GM23338 (cell line): ENCODE results near the gene POGZ. TPM values are rescaled to one million over a fixed set of nuclear protein-coding genes. Genes with fewer than 3 reads are reported as not detected.

Experiments
- ATAC-seq: fragments of 200-7000 bp; cut with Tn5 transposase; 3 replicates; pipeline ENCODE4 v1.9.1; 2020
- DNase-seq: peaks from one replicate; pipeline ENCODE4 v3.0.0-alpha.2; 2015; ENCODE audit warnings: low spot score
- H2AFZ ChIP-seq: fragments of 200-600 bp; sonication (generic); 2 replicates; pipeline ENCODE4 v1.8.0; 2016; ENCODE audit warnings: antibody characterized with exemption, mild to moderate bottlenecking, moderate library complexity
- H3F3A ChIP-seq: fragments of 200-600 bp; sonication (generic); replicated peaks from 2 replicates; pipeline ENCODE4 v1.8.0; 2017; ENCODE audit warnings: antibody characterized with exemption, mixed run types, low read depth
- H3K27ac ChIP-seq: fragments of 200-600 bp; sonication (generic); 2 replicates; pipeline ENCODE4 v1.6.1; 2016; ENCODE audit warnings: low read depth
- H3K27me3 ChIP-seq: fragments of 200-600 bp; sonication (generic); 2 replicates; pipeline ENCODE4 v1.8.0; 2016; ENCODE audit warnings: mild to moderate bottlenecking, mixed run types, moderate library complexity; ENCODE audit not compliant: insufficient read depth
- H3K36me3 ChIP-seq: fragments of 200-600 bp; sonication (generic); 2 replicates; pipeline ENCODE4 v1.8.0; 2016; ENCODE audit warnings: mild to moderate bottlenecking; ENCODE audit not compliant: insufficient read depth
- H3K4me1 ChIP-seq: fragments of 200-600 bp; sonication (generic); 2 replicates; pipeline ENCODE4 v1.8.0; 2016; ENCODE audit warnings: mild to moderate bottlenecking, moderate library complexity; ENCODE audit not compliant: insufficient read depth
- H3K4me2 ChIP-seq: fragments of 200-600 bp; sonication (generic); 2 replicates; pipeline ENCODE4 v1.7.1; 2017; ENCODE audit warnings: mixed run types
- H3K4me3 ChIP-seq: fragments of 200-600 bp; sonication (generic); 2 replicates; pipeline ENCODE4 v1.6.1; 2016; ENCODE audit warnings: mixed run types
- H3K79me2 ChIP-seq: fragments of 200-600 bp; sonication (generic); replicated peaks from 2 replicates; pipeline ENCODE4 v1.8.0; 2017; ENCODE audit warnings: mild to moderate bottlenecking; ENCODE audit not compliant: insufficient read depth
- H3K9me2 ChIP-seq: fragments of 200-600 bp; sonication (generic); 2 replicates; pipeline ENCODE4 v1.8.0; 2017; ENCODE audit not compliant: insufficient read depth
- H4K20me1 ChIP-seq: fragments of 200-600 bp; sonication (generic); replicated peaks from 2 replicates; pipeline ENCODE4 v1.8.0; 2017; ENCODE audit warnings: mild to moderate bottlenecking; ENCODE audit not compliant: insufficient read depth
- H3K27ac Mint-ChIP-seq: 2 replicates; pipeline ENCODE4 v1.8.0; 2020; ENCODE audit warnings: inconsistent platforms, mild to moderate bottlenecking, moderate library complexity, mixed read lengths
- H3K27me3 Mint-ChIP-seq: 3 replicates; pipeline ENCODE4 v1.8.0; 2022; ENCODE audit warnings: low read depth, mild to moderate bottlenecking, moderate library complexity, mixed read lengths, inconsistent platforms; ENCODE audit not compliant: insufficient read depth, poor library complexity
- H3K36me3 Mint-ChIP-seq: 3 replicates; pipeline ENCODE4 v1.8.0; 2021; ENCODE audit warnings: low read depth, mild to moderate bottlenecking, inconsistent platforms, moderate library complexity, mixed read lengths
- H3K4me1 Mint-ChIP-seq: 3 replicates; pipeline ENCODE4 v1.8.0; 2020; ENCODE audit warnings: mild to moderate bottlenecking, inconsistent platforms, mixed read lengths
- H3K4me3 Mint-ChIP-seq: 3 replicates; pipeline ENCODE4 v1.8.0; 2021; ENCODE audit warnings: moderate library complexity, mild to moderate bottlenecking, inconsistent platforms, mixed read lengths
- H3K9me3 Mint-ChIP-seq: 3 replicates; pipeline ENCODE4 v1.8.0; 2020; ENCODE audit warnings: moderate library complexity, mild to moderate bottlenecking, inconsistent platforms, mixed read lengths
- CTCF ChIP-seq, 2 experiments: fragments of 200-600 bp in 1 of 2; sonication (generic) in 1 of 2; conservative IDR thresholded peaks; 2 replicates each; pipeline versions ENCODE4 v1.5.1 to v1.6.1; 2016 to 2017; ENCODE audit warnings: antibody characterized with exemption in 2 of 2, low read depth in 2 of 2, mild to moderate bottlenecking in 2 of 2, moderate library complexity in 1 of 2
- ETS1 ChIP-seq: IDR thresholded peaks from 2 replicates; pipeline ENCODE4 v1.6.1; 2016; ENCODE audit warnings: antibody characterized with exemption
- EZH2 ChIP-seq: fragments of 200-600 bp; sonication (generic); IDR thresholded peaks from one replicate; pipeline ENCODE4 v1.8.0; 2017; ENCODE audit warnings: antibody characterized with exemption, mild to moderate bottlenecking, low read depth; ENCODE audit not compliant: unreplicated experiment
- EZH2phosphoT487 ChIP-seq: fragments of 200-600 bp; sonication (generic); IDR thresholded peaks from one replicate; pipeline ENCODE4 v1.8.1; 2018; ENCODE audit warnings: antibody characterized with exemption; ENCODE audit not compliant: unreplicated experiment
- JUNB ChIP-seq: IDR thresholded peaks from one replicate; pipeline ENCODE4 v1.6.1; 2016; ENCODE audit warnings: antibody characterized with exemption; ENCODE audit not compliant: unreplicated experiment
- REST ChIP-seq: IDR thresholded peaks from one replicate; pipeline ENCODE4 v1.6.1; 2018; ENCODE audit warnings: antibody characterized with exemption; ENCODE audit not compliant: unreplicated experiment
- STAT1 ChIP-seq: IDR thresholded peaks from one replicate; pipeline ENCODE4 v1.6.1; 2016; ENCODE audit warnings: antibody characterized with exemption; ENCODE audit not compliant: unreplicated experiment
- ZNF114 ChIP-seq: fragments of 250-450 bp; sonication (Bioruptor Pico); IDR thresholded peaks from 2 replicates; pipeline ENCODE4 v1.5.0; 2020; ENCODE audit warnings: mild to moderate bottlenecking, moderate library complexity
- ZNF331 ChIP-seq: fragments of 250-450 bp; sonication (Bioruptor Pico); IDR thresholded peaks from 2 replicates; pipeline ENCODE4 v1.5.0; 2020; ENCODE audit warnings: low read depth, mild to moderate bottlenecking, moderate library complexity
- polyA plus RNA-seq: library from polyadenylated mRNA; unstranded; fragments of >200 nt; fragmentation: Nextera tagmentation; extraction: Ambion mirVana; gene quantifications from 2 replicates; pipeline ENCODE4 v1.2.1, GENCODE V29; 2016
- total RNA-seq: library from RNA; depleted of rRNA; stranded (reverse); fragments of >200 nt; shearing (Covaris generic); gene quantifications from 2 replicates; pipeline ENCODE4 v1.2.3, GENCODE V29; 2014

Gene POGZ
- total and polyA plus RNA-seq, 2 experiments from 2014 or later: 47.0 to 72.5 TPM

GRCh38 chr1:151476083-151476482 is 16.8 kb upstream of the POGZ start (continued):
- TF ChIP-seq REST: no peak
- TF ChIP-seq JUNB: no peak

- Histone ChIP-seq H3K27ac (no peak overlapping the region), H3K79me2 (no peaks in the 10 kb centered on the region), H3F3A (no peaks in the 10 kb centered on the region), H3K4me1 (no peaks in the 10 kb centered on the region), H3K4me2 (no peak overlapping the region), H3K4me3 (no peak overlapping the region), H3K9me2 (no peaks in the 10 kb centered on the region), H3K27me3 (no peaks in the 10 kb centered on the region), H3K36me3 (no peaks in the 10 kb centered on the region), H4K20me1 (no peaks in the 10 kb centered on the region), H2AFZ (peak overlapping the region; percentile 83)
- no peaks in the 10 kb centered on the region for H3K9me3 Mint-ChIP-seq
- peaks cover 13% of the 10 kb centered on the region; the same call in 2 of the 3 replicates for H3K4me1 Mint-ChIP-seq
- no peak overlapping the region for H3K27ac Mint-ChIP-seq
- ATAC-seq (no peak), DNase-seq (no peak)
- H3K36me3 Mint-ChIP-seq: no peaks in the 10 kb centered on the region
- no peak for TF ChIP-seq EZH2
- no peak for TF ChIP-seq ZNF114 (CRISPR knock-in tag)
- no peak overlapping the region for H3K4me3 Mint-ChIP-seq
- peaks cover 2% of the 10 kb centered on the region for H3K27me3 Mint-ChIP-seq
Measured at GRCh38 chr1:151475175-151475574, 15.9 kb upstream of the POGZ start.

- Mint-ChIP-seq H3K9me3 (no peaks in the 10 kb centered on the region), H3K27me3 (peaks cover 2% of the 10 kb centered on the region), H3K4me1 (peaks cover 13% of the 10 kb centered on the region; the same call in 2 of the 3 replicates), H3K4me3 (no peak overlapping the region), H3K27ac (no peak overlapping the region), H3K36me3 (no peaks in the 10 kb centered on the region)
- H3K4me1 ChIP-seq: no peaks in the 10 kb centered on the region
- H3K79me2 ChIP-seq: no peaks in the 10 kb centered on the region
- no peak for DNase-seq
- H3K4me2 ChIP-seq: no peak overlapping the region
- no peaks in the 10 kb centered on the region for H3F3A ChIP-seq
- H3K27ac ChIP-seq: no peak overlapping the region
- H3K4me3 ChIP-seq: no peak overlapping the region
- peak overlapping the region; percentile 83 for H2AFZ ChIP-seq
- no peaks in the 10 kb centered on the region for H3K27me3 ChIP-seq
- no peaks in the 10 kb centered on the region for H3K36me3 ChIP-seq
- no peaks in the 10 kb centered on the region for H3K9me2 ChIP-seq
- H4K20me1 ChIP-seq: no peaks in the 10 kb centered on the region
- ATAC-seq: no peak
- no peak for TF ChIP-seq REST
- no peak for TF ChIP-seq ZNF331 (CRISPR knock-in tag)
- no peak for TF ChIP-seq STAT1
- TF ChIP-seq CTCF (conservative IDR thresholded peaks at IDR 0.05; ENCODE audit: low read depth in 2 of 2): no peak
- no peak for TF ChIP-seq EZH2phosphoT487
- TF ChIP-seq JUNB: no peak
- TF ChIP-seq ETS1: no peak
- TF ChIP-seq ZNF114 (CRISPR knock-in tag): no peak
- no peak for TF ChIP-seq EZH2
Measured at GRCh38 chr1:151474745-151475144, 15.5 kb upstream of the POGZ start.
